ENCODE results near the gene SLC16A8. TPM values are rescaled to one million over a fixed set of nuclear protein-coding genes. Genes with fewer than 3 reads are reported as not detected.

Gene SLC16A8
- total and polyA plus RNA-seq, 9 of the 15 experiments (the other 6 are each of a cell fraction or from before 2014, with no cell fraction given), result not detected

GRCh38 chr22:38032681-38033521, 51.1 kb downstream of the SLC16A8 start (continued):
- TF ChIP-seq ZNF239 (CRISPR knock-in tag; IDR thresholded peaks at IDR 0.05) (no peak), TFAM (CRISPR knock-in tag; conservative IDR thresholded peaks at IDR 0.05) (no peak), ZKSCAN8 (CRISPR knock-in tag; IDR thresholded peaks at IDR 0.05) (no peak), YBX1 (IDR thresholded peaks at IDR 0.05) (no peak), RBM14 (IDR thresholded peaks at IDR 0.05; ENCODE audit: borderline replicate concordance, insufficient read depth, low read depth, low read length) (no peak), TFE3 (CRISPR knock-in tag; IDR thresholded peaks at IDR 0.05) (no peak)
- TF ChIP-seq, protein P1, sequence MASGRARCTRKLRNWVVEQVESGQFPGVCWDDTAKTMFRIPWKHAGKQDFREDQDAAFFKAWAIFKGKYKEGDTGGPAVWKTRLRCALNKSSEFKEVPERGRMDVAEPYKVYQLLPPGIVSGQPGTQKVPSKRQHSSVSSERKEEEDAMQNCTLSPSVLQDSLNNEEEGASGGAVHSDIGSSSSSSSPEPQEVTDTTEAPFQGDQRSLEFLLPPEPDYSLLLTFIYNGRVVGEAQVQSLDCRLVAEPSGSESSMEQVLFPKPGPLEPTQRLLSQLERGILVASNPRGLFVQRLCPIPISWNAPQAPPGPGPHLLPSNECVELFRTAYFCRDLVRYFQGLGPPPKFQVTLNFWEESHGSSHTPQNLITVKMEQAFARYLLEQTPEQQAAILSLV (tag; IDR thresholded peaks at IDR 0.05), result peak; percentile 61

GRCh38 chr22:38031491-38031890, 52.5 kb downstream of the SLC16A8 start:
- ChIA-PET CTCF (ENCODE audit: low intra/inter-chr PET ratio) (no interaction called here), POLR2A (interaction anchor here (0.6 kb wide), 1 partner anchor 112 kb away, joined by 3 read pairs; no protein-coding TSS in a partner anchor)
- Histone ChIP-seq H3K27me3 (ENCODE audit: control insufficient read depth in 2 of 2, insufficient read depth in 2 of 2, low read length in 2 of 2) (no peaks in the 10 kb centered on the region), H3K9me3 (replicated peaks; ENCODE audit: control insufficient read depth, insufficient read depth, low read depth, low read length) (no peaks in the 10 kb centered on the region), H3K4me3 (no peak overlapping the region), H3K36me3 (ENCODE audit: control insufficient read depth, insufficient read depth, low read length) (no peaks in the 10 kb centered on the region), H3K79me2 (ENCODE audit: control insufficient read depth, insufficient read depth, low read length) (no peaks in the 10 kb centered on the region), H3K4me1 (replicated peaks in 1 of 2; ENCODE audit: control insufficient read depth in 2 of 2, insufficient read depth in 2 of 2, low read length in 2 of 2) (peaks cover 34 to 49% of the 10 kb centered on the region in 2 experiments), H3K4me2 (ENCODE audit: insufficient read depth, low read length) (no peak overlapping the region), H3K27ac (ENCODE audit: extremely low read depth, low read depth, low read length) (no peak overlapping the region), H2AFZ (ENCODE audit: low read depth, low read length) (no peak overlapping the region), H4K20me1 (replicated peaks; ENCODE audit: control insufficient read depth, insufficient read depth, low read length) (no peaks in the 10 kb centered on the region), H3K9ac (ENCODE audit: insufficient read depth in 1 of 2, low read depth in 2 of 2, low read length in 2 of 2) (0 out of 4 replicates have a peak overlapping the region, but pooled peaks of 1 of the 2 experiments have one; percentile 31), H3K9me1 (ENCODE audit: control insufficient read depth, insufficient read depth, low read length) (no peaks in the 10 kb centered on the region)
- in situ Hi-C loops (cut with MboI), result no loop called here
- intact Hi-C loops (cut with micrococcal nuclease), result no loop called here
- 78% methylated on average over 10 of the region's 12 CpGs for WGBS (ENCODE audit: insufficient coverage, low coverage, missing lambda C conversion rate)
- DNase-seq (ENCODE audit: extremely low read depth in 1 of 4, low spot score in 3 of 4), result no peak
- no TSS peak for BruUV-seq (replicated peaks)
- ATAC-seq, result no peak
- no peak for FAIRE-seq
- no peak for TF ChIP-seq CBX1 (IDR thresholded peaks at IDR 0.05; ENCODE audit: low read depth)
- TF ChIP-seq, protein P2, sequence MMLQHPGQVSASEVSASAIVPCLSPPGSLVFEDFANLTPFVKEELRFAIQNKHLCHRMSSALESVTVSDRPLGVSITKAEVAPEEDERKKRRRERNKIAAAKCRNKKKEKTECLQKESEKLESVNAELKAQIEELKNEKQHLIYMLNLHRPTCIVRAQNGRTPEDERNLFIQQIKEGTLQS (IDR thresholded peaks at IDR 0.05), result no peak
- TF ChIP-seq, protein P2 (CRISPR knock-in tag; conservative IDR thresholded peaks at IDR 0.05), result no peak
- no peak for TF ChIP-seq CREB3L1 (IDR thresholded peaks at IDR 0.05; ENCODE audit: borderline replicate concordance, low read depth)
- TF ChIP-seq TAF9B (IDR thresholded peaks at IDR 0.05; ENCODE audit: partially characterized antibody), result no peak
- TF ChIP-seq ZNF224 (CRISPR knock-in tag; IDR thresholded peaks at IDR 0.05), result no peak
- TF ChIP-seq CXXC5 (CRISPR knock-in tag; IDR thresholded peaks at IDR 0.05), result no peak
- no peak for TF ChIP-seq FOXA1 (IDR thresholded peaks at IDR 0.05; ENCODE audit: borderline replicate concordance)
- TF ChIP-seq NEUROD1 (IDR thresholded peaks at IDR 0.05; ENCODE audit: borderline replicate concordance, low read depth, low read length, partially characterized antibody), result no peak
